ENCODE data around the gene SYT6.

The SYT6 gene

DNA sequence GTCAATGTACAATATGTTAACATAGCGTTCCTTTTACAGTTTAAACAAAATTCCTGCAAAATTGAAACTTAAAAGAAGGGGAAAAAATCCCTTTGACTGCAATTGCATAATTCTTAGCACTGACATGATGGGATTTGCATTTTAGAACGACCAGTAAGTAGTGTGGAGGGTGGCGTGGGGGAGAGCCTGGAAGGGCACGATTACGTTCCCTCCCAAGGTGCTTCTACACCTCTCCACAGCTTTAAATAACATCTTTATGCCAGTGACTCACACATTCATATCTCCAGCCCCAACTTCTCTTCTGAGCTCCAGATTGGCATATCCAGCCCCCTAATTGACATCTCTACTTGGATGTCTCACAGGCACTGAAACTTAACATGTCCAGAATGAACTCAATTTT, 110.1 kb downstream of the SYT6 start:
- no peak overlapping the region for H3K4me3 Mint-ChIP-seq
- no peaks in the 10 kb centered on the region for H3K27me3 Mint-ChIP-seq
- no peak for ATAC-seq (replicated peaks)
- no peak overlapping the region for H3K27ac Mint-ChIP-seq
- no peaks in the 10 kb centered on the region for H3K4me1 Mint-ChIP-seq (ENCODE audit: low read depth in 2 of 2)
- no peak for DNase-seq
- H3K9me3 Mint-ChIP-seq = no peaks in the 10 kb centered on the region
- no peaks in the 10 kb centered on the region for H3K36me3 Mint-ChIP-seq (ENCODE audit: insufficient read depth)

DNA sequence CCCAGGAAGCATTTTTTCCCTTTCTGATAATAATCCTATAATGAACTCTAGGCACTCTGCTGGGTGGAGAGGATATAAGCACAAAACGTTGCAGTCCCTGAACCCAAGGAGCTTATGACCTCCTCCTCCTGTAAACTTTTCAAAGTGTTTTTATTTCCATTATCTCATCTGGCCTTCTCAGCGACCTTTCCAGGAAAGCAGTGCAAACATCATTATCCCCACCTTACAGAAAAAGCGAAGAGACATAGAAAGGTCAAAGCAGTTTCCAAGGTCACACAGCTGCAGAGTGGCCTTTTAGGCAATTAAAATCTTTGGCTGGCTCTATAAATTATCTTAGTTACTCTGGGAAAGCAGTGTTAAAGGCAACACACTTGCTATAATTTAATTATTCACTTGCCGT, 110.6 kb downstream of the SYT6 start:
- no peak for ATAC-seq (replicated peaks)
- H3K27ac Mint-ChIP-seq = no peak overlapping the region
- H3K36me3 Mint-ChIP-seq (ENCODE audit: insufficient read depth) = no peaks in the 10 kb centered on the region
- H3K4me3 Mint-ChIP-seq = no peak overlapping the region
- DNase-seq = no peak
- H3K27me3 Mint-ChIP-seq = no peaks in the 10 kb centered on the region
- H3K4me1 Mint-ChIP-seq (ENCODE audit: low read depth in 2 of 2) = no peaks in the 10 kb centered on the region
- H3K9me3 Mint-ChIP-seq = no peaks in the 10 kb centered on the region

DNA sequence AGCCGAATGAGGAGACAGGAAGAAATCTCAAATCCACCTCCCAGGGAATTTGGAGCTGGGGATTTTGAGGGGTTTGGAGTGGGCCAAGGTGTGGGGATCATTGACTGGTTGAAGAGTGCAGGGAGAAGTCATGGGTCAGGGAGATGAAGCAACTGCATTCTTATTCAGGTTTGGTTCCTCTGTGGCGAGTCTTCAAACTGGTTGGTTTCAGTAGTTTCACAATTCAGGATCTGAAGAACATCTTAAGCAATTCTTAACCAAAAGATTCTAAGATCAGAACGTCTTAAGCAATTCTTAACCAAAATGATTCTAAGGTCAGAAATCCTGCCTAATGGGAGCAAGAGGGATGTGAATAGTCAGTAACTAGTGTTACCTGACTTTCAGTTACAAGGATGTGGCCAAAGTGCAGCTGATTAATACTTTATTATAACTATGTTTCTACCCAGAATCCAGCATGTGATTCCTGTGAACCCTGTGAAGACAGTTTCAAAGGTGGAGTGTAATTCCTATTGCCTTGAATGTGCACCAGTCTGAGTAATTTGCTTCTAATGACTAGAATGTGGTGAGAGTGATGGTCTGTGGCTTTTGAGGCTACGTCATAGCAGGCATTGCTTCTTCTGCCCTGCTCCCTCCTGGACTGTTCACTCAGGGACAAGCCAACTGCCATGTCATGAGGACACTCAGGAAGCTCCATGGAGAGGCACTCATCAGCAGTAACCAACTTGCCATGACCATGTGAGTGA, 113.2 kb downstream of the SYT6 start:
- no peaks in the 10 kb centered on the region for H3K9me3 Mint-ChIP-seq
- no peaks in the 10 kb centered on the region for H3K27me3 Mint-ChIP-seq
- no peaks in the 10 kb centered on the region for H3K4me1 Mint-ChIP-seq (ENCODE audit: low read depth in 2 of 2)
- no peaks in the 10 kb centered on the region for H3K36me3 Mint-ChIP-seq (ENCODE audit: insufficient read depth)
- no peak overlapping the region for H3K4me3 Mint-ChIP-seq
- H3K27ac Mint-ChIP-seq = no peak overlapping the region
- no peak for ATAC-seq (replicated peaks)
- DNase-seq = no peak

All from effector memory CD8-positive, alpha-beta T cell (primary cell).